Cardiac septum (tissue), 1 donor: ENCODE results near the gene BMPR1B. TPM values are rescaled to one million over a fixed set of nuclear protein-coding genes. Genes with fewer than 3 reads are reported as not detected.

ENCODE experiments used
- DNase-seq: peaks from one replicate; pipeline ENCODE4 v3.0.0-alpha.2; 2020; ENCODE audit warnings: low spot score
- intact Hi-C: fragments of 100-400 bp; cut with DNase I; formaldehyde crosslinking; loops from one replicate; pipeline ENCODE4 v1.14.0; 2022
- total RNA-seq: library from RNA; stranded (reverse); fragmentation: NEBNext Ultra II Directional; extraction: Animal tissue kit (Norgen Biotek cat#: 25700); gene quantifications from one replicate; pipeline ENCODE4 v1.2.1, GENCODE V29; 2021
- donor health status: DM: no; HTN: no; CAD: no.

BMPR1B gene
- total RNA-seq, 1 donor from 2014 or later: 1.5 TPM

GRCh38 chr4:94939791-94940519 is 182.2 kb downstream of the BMPR1B start:
- DNase-seq: no peak
- intact Hi-C loops: no loop called here

- intact Hi-C loops: no loop called here
- no peak for DNase-seq
These were observed 182.8 kb downstream of the BMPR1B start for GRCh38 chr4:94940520-94940908.

- no peak for DNase-seq
- intact Hi-C loops: no loop called here
These were observed 184.0 kb downstream of the BMPR1B start for GRCh38 chr4:94941706-94942105.

- no peak for DNase-seq
- intact Hi-C loops: no loop called here
These were observed 187.0 kb downstream of the BMPR1B start for GRCh38 chr4:94944726-94945125.

GRCh38 chr4:94947681-94948108 is 189.9 kb downstream of the BMPR1B start:
- DNase-seq: no peak
- intact Hi-C loops: no loop called here

GRCh38 chr4:94954251-94954650 is 196.5 kb downstream of the BMPR1B start:
- intact Hi-C loops: no loop called here
- DNase-seq: no peak

GRCh38 chr4:94957030-94957429 is 199.3 kb downstream of the BMPR1B start:
- DNase-seq: no peak
- intact Hi-C loops: no loop called here

GRCh38 chr4:94959307-94959706 is 201.6 kb downstream of the BMPR1B start:
- intact Hi-C loops: no loop called here
- DNase-seq: no peak

- intact Hi-C loops: no loop called here
- DNase-seq: no peak
These were observed 203.0 kb downstream of the BMPR1B start for GRCh38 chr4:94960708-94961107.

- no peak for DNase-seq
- intact Hi-C loops: no loop called here
These were observed 203.7 kb downstream of the BMPR1B start for GRCh38 chr4:94961420-94961819.

- no peak for DNase-seq
- intact Hi-C loops: no loop called here
These were observed 204.7 kb downstream of the BMPR1B start for GRCh38 chr4:94962484-94962883.

- DNase-seq: no peak
- intact Hi-C loops: no loop called here
These were observed 208.1 kb downstream of the BMPR1B start for GRCh38 chr4:94965852-94966251.

GRCh38 chr4:94968493-94968892 is 210.7 kb downstream of the BMPR1B start:
- intact Hi-C loops: no loop called here
- no peak for DNase-seq

GRCh38 chr4:94970650-94971049 is 212.9 kb downstream of the BMPR1B start:
- DNase-seq: no peak
- intact Hi-C loops: no loop called here

- intact Hi-C loops: no loop called here
- no peak for DNase-seq
These were observed 217.0 kb downstream of the BMPR1B start for GRCh38 chr4:94974773-94975172.

- intact Hi-C loops: no loop called here
- no peak for DNase-seq
These were observed 218.7 kb downstream of the BMPR1B start for GRCh38 chr4:94976371-94977011.

GRCh38 chr4:94978904-94979303 is 221.1 kb downstream of the BMPR1B start:
- no peak for DNase-seq
- intact Hi-C loops: no loop called here

GRCh38 chr4:94979621-94980020 is 221.9 kb downstream of the BMPR1B start:
- no peak for DNase-seq
- intact Hi-C loops: no loop called here

- DNase-seq: no peak
- intact Hi-C loops: no loop called here
These were observed 238.1 kb downstream of the BMPR1B start for GRCh38 chr4:94995684-94996394.

GRCh38 chr4:95000076-95000648 is 242.4 kb downstream of the BMPR1B start:
- no peak for DNase-seq
- intact Hi-C loops: no loop called here
